HEK293 (cell line): ENCODE data around the gene SLC66A1.

Experiments
- SP2 ChIP-seq: fragments of 450-650 bp; formaldehyde crosslinking; IDR thresholded peaks from 2 replicates; pipeline ENCODE4 v1.5.1; 2016; ENCODE audit warnings: missing biosample characterization, missing genetic modification characterization
- ZBTB21 ChIP-seq: fragments of 450-650 bp; formaldehyde crosslinking; IDR thresholded peaks from 2 replicates; pipeline ENCODE4 v1.5.1; 2017; ENCODE audit warnings: missing biosample characterization, missing genetic modification characterization
- ZNF202 ChIP-seq: fragments of 450-650 bp; formaldehyde crosslinking; IDR thresholded peaks from 2 replicates; pipeline ENCODE4 v1.5.1; 2016; ENCODE audit warnings: missing biosample characterization, missing genetic modification characterization, borderline replicate concordance
- ZNF416 ChIP-seq: fragments of 450-650 bp; formaldehyde crosslinking; IDR thresholded peaks from 2 replicates; pipeline ENCODE4 v1.5.1; 2016; ENCODE audit warnings: missing biosample characterization, missing genetic modification characterization
- ZNF501 ChIP-seq: fragments of 450-650 bp; formaldehyde crosslinking; IDR thresholded peaks from 2 replicates; pipeline ENCODE4 v1.5.1; 2016; ENCODE audit warnings: missing biosample characterization, missing genetic modification characterization
- ZNF514 ChIP-seq: fragments of 450-650 bp; formaldehyde crosslinking; IDR thresholded peaks from 2 replicates; pipeline ENCODE4 v1.5.1; 2016; ENCODE audit warnings: missing biosample characterization, missing genetic modification characterization
- ZNF555 ChIP-seq: fragments of 450-650 bp; formaldehyde crosslinking; conservative IDR thresholded peaks from 2 replicates; pipeline ENCODE4 v1.5.1; 2017; ENCODE audit warnings: missing biosample characterization, mild to moderate bottlenecking, missing genetic modification characterization, inconsistent platforms
- ZNF585B ChIP-seq: fragments of 450-650 bp; formaldehyde crosslinking; IDR thresholded peaks from 2 replicates; pipeline ENCODE4 v1.5.1; 2016; ENCODE audit warnings: missing biosample characterization, missing genetic modification characterization
- ZNF776 ChIP-seq: fragments of 450-650 bp; formaldehyde crosslinking; IDR thresholded peaks from 2 replicates; pipeline ENCODE4 v1.5.0; 2017; ENCODE audit warnings: missing biosample characterization, missing genetic modification characterization, borderline replicate concordance
- TF ChIP-seq, protein P1 (sequence below): fragments of 450-650 bp; formaldehyde crosslinking; IDR thresholded peaks from 2 replicates; pipeline ENCODE4 v1.5.1; 2016; ENCODE audit warnings: missing biosample characterization, missing genetic modification characterization
- TF ChIP-seq, protein P2 (sequence below): fragments of 450-650 bp; formaldehyde crosslinking; IDR thresholded peaks from 2 replicates; pipeline ENCODE4 v1.5.1; 2016; ENCODE audit warnings: missing biosample characterization, missing genetic modification characterization
- TF ChIP-seq, protein P3 (sequence below): fragments of 450-650 bp; formaldehyde crosslinking; IDR thresholded peaks from 2 replicates; pipeline ENCODE4 v1.5.1; 2016; ENCODE audit warnings: missing biosample characterization, missing genetic modification characterization

DNA sequence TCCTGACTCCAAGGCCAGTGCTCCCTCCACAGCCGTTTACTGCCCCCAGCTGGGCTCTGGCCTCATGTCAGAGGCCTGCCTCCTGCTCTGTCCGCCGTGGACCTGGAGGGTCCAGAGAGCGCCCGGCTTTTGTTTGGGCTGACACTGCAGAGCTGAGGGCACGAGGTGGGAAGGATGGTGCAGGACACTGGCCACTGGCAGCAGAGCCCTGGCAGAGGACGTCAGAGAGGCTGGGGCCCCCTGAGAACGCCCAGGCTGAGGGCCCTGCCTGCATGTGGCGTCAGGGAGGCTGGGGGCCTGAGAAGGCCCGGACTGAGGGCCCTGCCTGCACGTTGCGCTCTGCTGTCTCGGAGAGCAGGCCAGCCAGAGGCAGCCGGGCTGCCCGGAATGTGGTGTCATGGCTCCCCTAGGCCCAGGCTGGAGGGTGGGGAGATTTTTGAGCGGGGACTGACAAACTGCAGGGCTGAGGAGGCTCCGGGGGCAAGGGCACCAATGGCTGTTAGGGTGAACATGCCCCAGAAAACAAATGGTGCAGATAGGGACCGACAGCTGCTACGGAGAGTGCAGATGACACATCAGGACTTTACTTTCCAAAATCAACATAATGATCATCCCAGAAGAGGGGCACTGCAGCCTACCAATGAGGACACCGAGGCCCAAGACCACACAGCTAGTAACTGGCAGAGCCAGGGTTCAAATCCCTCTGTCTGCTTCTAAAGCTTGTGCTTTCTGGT is 31.7 kb downstream of the SLC66A1 start:
- TF ChIP-seq ZNF776 (tag by site-specific recombination) (no peak), ZNF202 (tag by site-specific recombination) (no peak), ZBTB21 (no peak), ZNF585B (no peak), ZNF555 (tag by site-specific recombination) (no peak), ZNF501 (tag by site-specific recombination) (no peak), ZNF514 (no peak), SP2 (no peak), ZNF416 (tag by site-specific recombination) (no peak)
- TF ChIP-seq, protein P1, sequence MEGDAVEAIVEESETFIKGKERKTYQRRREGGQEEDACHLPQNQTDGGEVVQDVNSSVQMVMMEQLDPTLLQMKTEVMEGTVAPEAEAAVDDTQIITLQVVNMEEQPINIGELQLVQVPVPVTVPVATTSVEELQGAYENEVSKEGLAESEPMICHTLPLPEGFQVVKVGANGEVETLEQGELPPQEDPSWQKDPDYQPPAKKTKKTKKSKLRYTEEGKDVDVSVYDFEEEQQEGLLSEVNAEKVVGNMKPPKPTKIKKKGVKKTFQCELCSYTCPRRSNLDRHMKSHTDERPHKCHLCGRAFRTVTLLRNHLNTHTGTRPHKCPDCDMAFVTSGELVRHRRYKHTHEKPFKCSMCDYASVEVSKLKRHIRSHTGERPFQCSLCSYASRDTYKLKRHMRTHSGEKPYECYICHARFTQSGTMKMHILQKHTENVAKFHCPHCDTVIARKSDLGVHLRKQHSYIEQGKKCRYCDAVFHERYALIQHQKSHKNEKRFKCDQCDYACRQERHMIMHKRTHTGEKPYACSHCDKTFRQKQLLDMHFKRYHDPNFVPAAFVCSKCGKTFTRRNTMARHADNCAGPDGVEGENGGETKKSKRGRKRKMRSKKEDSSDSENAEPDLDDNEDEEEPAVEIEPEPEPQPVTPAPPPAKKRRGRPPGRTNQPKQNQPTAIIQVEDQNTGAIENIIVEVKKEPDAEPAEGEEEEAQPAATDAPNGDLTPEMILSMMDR, result no peak
- TF ChIP-seq, protein P2, sequence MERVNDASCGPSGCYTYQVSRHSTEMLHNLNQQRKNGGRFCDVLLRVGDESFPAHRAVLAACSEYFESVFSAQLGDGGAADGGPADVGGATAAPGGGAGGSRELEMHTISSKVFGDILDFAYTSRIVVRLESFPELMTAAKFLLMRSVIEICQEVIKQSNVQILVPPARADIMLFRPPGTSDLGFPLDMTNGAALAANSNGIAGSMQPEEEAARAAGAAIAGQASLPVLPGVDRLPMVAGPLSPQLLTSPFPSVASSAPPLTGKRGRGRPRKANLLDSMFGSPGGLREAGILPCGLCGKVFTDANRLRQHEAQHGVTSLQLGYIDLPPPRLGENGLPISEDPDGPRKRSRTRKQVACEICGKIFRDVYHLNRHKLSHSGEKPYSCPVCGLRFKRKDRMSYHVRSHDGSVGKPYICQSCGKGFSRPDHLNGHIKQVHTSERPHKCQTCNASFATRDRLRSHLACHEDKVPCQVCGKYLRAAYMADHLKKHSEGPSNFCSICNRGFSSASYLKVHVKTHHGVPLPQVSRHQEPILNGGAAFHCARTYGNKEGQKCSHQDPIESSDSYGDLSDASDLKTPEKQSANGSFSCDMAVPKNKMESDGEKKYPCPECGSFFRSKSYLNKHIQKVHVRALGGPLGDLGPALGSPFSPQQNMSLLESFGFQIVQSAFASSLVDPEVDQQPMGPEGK (tag by site-specific recombination), result no peak
- TF ChIP-seq, protein P3, sequence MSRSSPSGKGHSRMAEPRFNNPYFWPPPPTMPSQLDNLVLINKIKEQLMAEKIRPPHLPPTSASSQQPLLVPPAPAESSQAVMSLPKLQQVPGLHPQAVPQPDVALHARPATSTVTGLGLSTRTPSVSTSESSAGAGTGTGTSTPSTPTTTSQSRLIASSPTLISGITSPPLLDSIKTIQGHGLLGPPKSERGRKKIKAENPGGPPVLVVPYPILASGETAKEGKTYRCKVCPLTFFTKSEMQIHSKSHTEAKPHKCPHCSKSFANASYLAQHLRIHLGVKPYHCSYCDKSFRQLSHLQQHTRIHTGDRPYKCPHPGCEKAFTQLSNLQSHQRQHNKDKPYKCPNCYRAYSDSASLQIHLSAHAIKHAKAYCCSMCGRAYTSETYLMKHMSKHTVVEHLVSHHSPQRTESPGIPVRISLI (tag by site-specific recombination), result no peak
